Astrocyte of the hippocampus (primary cell): ENCODE results near the gene ARHGEF16.

Experiments used
- DNase-seq: peaks from one replicate; pipeline ENCODE4 v3.0.0; 2011; ENCODE audit warnings: low read depth, low spot score

ARHGEF16 gene

DNA sequence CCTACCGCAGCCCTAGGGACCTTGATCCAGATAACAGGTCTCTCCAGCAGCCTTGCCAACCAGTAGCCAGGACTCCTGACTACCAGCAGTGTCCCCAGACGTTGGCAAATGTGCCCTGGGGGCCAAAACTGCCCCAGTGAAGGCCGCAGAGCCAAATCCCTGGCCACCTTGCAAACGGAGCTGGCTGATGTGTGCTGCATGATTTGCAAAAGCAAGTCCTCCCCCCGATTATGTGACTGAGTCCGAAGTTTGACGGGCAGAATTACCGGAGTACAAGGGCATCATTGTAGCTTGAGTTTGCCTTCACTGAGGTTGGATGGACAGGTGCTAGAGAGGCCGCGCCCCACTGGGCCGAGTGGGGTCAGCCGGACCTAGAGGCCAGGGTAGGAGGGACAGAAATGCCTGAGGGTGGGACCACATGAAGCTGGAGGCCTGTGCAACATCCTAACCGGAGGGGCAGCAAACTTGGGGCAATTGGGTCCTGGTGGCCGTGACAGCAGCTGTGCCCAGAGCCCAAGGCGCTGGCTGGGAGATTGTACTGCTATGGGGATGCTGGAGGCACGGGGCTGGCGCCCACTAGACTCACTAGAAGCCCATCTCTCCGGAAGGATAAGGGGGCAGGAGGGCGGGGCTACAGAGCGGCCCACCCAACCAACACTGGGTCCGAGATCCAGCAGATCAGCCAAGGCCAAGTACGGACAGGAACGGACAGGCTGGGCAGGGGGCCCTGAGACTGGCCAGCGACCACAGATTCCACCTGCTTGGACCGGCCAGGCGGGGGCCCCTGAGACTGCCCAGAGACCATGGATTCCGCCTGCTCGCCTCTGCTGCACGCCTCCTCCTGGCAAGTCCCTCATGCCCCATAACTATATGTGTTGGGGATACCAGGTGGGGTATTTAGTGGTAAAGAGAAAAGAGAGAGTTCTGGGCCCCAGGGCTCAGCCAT, 2.8 kb downstream of the ARHGEF16 start:
- no peak for DNase-seq

DNA sequence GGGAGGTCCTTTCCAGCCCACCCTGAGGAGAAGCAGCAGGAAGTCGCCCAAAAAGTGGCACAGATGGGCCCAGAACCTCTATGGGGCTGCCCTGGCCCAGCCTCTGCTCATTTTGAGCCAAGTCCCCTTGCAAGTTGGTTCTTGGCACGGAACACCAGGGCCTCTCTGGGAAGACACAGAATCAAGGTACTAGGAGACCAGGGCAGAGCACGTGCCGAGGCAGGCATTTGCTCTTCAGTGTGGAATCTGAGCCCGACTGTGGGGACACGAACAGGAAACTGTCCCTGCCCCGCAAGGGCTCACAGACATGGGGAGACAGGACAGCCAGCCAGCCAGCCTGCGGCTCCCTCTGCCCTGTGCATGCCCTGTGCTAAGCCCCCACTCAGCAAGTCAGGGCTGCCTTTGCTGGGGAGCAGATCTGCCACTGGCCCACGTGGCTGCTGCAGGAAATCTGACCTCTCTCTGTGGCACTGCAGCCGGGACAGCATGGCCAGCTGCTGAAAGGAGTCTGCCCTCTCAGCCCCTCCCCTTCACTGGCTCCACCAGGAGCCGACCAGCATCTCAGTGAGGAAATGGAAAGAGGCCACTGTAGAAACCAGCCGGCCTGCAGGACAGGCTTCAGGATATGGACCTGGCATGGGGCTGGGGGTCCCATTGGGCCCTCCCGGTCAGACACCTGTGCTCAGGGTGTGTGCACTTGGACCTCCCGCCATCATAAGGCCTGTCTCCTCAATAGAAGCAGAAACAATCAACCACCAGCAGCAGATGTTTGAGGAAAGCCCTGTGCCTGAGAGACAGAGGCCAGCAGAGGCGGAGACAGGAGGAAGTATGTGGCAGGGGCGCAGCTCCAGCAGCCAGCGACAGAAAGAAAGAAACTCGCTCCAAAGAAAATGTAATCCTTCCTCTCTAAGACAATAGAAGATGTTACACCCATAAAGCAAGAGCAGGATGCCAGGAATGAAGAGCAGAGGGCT, 3.7 kb downstream of the ARHGEF16 start:
- DNase-seq: no peak

DNA sequence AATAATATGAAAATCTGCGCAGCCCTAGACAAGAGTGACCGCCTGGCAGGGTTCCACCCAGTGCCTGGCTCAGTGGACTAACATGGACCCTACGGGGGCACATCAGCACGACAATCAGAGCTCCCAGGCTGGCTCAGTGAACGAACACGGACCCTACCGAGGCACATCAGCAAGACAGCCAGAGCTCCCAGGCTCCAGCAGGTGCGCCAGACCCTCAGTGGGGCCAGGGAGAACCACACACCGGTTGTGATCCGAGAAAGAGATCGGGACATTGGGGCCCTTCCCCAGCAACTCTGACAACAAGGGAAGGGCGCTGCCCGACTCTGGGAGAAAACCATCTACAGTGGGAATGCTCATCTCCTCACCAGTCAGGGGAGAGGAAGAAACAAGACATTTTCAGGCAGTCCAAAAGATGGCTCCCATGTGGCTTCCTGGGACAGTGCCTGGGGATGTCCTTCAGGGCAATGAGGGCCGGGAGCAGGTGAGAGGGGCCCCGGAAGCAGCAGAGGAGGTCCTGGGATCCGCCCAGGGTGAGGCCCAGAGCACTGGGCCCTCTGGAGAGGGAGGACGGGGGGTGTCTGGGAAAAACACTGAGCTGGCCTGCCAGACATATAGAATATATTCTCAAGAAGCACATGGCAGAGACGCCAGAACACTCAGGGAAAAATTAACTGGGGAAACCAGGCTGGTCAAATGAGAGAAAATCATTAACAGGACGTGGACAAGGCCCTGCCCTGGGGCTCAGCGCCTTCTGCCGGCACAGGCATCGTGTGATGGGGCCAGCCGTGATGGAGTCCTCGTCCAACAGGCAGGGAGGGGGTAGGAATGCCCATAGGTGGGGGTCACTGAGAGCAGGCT, 4.8 kb downstream of the ARHGEF16 start:
- no peak for DNase-seq

DNA sequence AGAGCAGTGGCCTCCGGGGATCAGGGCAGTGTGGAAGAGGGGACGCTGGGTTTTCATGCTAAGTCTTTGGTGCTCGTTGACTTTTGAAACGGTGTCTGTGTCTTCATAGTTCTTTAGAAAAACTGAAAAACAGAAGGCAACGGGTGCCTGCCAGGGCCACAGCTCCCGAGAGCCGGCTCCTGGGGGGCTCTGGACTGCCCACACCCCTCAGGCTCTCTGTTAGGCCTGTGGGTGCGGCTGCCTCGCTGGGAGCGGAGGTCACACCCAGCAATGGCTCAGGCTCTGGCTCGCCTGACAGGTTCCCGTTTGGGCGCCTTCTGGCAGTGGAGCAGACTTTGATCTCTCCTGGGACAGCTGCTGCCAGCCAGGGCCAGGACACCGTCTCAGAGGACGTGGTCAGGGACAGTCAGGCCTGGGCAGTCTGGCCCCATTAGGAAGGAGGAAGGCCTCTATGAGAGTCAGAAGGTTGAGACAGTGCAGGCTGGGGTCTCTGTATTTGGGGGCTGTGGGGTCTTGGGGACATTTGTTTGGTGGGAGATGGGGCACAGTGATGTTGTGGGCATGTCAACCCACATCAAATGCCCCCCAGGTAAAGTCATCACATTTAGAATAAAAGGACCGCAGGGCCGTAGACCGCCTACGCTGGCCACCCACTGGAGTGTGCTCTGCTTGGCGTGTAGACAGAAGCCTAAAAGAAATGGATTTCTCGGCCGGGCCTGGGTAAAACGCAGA, 5.6 kb downstream of the ARHGEF16 start:
- DNase-seq: no peak

DNA sequence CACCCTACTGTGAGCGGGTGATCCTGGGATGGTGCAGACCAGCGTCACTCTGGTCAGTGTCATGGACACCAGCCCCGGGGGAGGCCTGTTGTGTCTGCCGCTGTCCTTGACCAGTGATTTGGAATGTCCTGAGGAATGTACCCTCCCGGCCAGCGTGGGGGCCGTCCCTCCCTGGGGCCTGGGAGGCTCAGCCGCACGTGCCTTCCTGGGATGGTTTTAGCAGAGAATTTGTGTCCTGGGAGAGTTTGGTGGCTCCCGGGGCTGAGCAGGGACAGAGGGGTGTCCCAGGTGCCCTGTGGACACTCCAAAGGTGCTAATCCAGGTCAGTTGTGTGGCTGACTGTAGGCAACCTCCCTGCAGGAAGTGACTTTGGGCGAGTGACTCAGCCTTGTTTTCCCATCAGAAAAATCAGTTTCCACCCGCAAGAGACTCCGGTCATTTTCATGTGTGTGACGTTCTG, 6.2 kb downstream of the ARHGEF16 start:
- peak; percentile 40 for DNase-seq

DNA sequence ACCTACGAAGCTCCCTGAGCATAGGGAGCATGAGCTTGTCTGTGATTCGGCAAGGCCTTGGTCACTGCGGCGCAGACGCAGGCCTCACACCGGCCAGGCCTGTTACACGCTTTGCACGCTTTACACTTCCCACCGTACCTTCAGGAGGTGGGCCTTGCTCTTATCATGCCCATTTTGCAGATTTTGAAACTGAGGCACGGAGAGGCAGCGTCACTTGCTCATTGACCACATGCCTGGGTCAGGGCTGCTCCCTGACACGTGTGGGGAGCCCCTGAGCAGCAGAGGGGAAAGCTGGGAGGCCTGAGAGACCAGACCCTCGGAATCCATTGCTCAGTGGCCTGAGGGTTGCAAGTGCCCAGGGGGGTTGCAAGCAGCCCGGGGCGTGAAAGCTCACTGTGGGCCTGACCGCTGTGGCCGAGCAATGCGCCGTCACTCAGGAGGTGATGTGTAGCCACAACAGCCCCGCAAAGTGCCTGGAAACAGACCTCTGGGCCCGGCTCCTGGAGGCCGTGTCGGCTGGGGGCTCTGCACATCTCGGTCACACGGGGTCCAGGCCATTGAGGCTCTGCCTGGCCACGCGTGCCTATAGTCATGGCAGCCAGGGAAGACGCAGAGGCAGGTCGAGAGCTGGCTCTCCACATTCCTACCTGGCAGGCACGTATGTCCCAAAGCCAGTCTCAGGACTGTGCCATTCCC, 6.9 kb downstream of the ARHGEF16 start:
- DNase-seq: no peak

DNA sequence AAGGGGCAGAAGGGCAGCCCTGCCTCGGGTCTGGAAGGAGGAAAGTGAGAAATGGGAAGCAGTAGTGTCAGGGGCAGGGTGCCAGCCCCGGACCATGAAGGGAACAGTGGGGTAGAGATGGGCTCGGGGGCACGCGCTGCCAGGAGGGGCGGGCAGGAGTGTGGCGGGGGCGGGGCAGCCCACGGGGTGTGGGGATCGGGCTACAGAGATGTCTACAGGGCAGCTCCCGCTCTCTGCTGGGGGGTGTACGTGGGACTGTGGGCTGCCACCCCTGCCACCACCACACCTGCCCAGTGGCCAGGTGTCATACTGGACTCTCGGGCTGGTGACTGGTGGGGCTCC, 7.4 kb downstream of the ARHGEF16 start:
- no peak for DNase-seq

DNA sequence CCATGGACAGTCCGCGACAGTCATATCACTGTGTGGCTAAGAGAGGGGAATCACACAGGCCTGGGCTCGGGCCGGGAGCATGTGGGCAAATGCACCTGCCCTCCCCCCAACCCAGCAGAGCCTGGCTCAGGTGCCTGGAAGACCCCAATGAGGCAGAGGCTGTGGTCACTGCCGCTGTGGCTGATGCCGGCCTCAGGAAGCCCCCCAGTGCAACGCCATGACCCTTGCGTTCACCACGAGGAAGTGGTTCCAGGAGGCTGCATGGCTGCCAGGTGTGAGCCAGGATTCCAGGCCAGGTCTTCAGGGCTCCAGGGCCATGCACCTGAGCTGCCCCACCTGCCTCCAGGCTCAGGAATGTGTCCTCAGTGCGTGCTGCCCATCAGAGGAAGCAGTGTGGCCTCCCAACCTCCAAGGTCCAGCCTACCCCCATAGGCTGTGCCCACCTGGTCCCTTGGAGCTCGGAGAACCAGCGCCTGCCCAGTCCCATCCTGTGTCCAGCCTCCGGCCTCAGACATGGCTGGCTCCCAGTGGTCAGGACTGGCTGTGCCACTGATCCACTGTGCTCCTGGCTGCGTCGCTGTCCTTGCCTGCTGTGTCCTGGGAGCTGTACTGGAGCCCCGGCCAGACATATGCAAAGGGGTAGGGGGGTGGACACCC, 8.0 kb downstream of the ARHGEF16 start:
- DNase-seq: no peak

DNA sequence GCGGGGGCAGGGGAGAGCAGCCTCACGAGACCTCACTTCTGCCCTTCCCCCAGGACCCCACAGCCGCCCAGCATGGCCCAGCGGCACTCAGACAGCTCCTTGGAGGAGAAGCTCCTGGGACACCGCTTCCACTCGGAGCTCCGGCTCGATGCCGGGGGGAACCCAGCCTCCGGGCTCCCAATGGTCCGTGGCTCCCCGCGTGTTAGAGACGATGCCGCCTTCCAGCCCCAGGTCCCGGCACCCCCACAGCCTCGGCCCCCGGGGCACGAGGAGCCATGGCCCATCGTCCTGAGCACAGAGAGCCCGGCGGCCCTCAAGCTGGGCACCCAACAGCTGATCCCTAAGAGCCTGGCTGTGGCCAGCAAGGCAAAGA, 8.5 kb downstream of the ARHGEF16 start:
- DNase-seq: no peak

DNA sequence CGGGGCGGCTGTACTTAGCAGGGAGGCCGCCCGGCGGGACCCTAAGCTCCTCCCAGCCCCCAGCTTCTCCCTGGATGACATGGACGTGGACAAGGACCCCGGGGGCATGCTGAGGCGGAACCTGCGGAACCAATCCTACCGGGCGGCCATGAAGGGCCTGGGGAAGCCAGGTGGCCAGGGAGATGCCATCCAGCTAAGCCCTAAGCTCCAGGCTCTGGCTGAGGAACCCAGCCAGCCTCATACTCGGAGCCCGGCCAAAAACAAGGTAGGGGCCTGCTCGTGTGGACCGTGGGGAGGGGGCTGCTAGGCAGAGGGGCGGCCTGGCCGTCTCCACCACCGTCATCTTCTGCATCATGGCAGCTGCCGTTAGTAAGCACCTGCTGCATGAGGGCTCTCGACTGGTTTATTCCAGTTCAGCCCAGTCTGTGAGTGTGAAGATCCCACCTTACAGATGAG, 9.0 kb downstream of the ARHGEF16 start:
- DNase-seq: no peak

DNA sequence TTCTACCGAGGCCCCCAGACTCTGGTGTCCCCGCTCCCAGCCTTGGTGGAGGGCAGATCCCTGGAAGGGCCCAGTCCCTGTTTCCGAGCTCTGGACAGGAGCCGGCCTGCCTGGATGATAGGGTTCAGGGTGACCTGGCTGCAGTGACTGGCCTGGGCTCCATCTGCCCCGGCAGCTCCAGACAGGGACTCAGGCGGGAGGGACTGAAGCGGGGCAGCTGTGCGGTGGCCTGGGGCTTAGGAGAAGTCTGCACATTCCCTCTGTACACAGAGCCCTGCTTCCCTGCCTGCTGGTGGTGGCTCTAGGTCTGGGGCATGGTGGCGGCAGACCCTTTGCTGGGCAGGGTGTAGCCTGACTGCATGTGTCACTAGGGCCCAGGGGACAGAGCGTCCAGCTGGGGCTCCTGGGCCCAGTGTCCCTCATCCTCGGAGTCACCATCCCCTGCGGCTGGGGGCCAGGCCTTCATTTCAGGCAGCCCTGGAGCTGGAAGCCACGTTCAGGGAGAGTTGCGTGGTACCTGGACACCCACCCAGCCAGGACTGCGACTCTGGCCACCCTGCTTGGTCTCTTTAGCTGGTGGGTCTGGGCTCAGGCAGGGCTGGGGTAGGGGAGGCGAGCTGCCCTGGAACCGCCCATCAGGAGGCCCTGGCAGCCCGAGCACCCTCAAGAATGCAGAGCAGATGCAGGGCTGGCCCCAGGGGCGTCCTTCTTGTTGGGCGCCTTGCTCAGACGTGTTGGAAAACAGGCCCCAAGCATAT, 9.6 kb downstream of the ARHGEF16 start:
- DNase-seq: no peak

DNA sequence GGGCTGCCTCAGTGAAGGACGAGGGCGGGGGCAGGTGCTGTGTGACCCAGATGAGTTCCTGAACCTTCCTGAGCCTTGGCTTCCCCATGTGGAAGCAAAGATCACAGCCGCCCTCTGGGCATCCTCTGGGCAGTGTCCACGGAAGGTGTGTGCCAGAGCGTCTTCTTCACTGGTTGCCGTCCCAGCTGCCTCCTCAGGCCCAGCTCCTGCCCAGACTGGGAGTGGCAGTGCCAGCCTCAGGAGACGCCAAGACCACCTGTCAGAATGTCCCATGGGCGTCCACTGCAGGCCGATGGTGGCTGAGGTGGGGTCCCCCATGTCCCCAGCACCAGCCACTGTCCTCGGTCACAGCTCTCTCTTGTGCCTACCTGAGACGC, 10.2 kb downstream of the ARHGEF16 start:
- no peak for DNase-seq

DNA sequence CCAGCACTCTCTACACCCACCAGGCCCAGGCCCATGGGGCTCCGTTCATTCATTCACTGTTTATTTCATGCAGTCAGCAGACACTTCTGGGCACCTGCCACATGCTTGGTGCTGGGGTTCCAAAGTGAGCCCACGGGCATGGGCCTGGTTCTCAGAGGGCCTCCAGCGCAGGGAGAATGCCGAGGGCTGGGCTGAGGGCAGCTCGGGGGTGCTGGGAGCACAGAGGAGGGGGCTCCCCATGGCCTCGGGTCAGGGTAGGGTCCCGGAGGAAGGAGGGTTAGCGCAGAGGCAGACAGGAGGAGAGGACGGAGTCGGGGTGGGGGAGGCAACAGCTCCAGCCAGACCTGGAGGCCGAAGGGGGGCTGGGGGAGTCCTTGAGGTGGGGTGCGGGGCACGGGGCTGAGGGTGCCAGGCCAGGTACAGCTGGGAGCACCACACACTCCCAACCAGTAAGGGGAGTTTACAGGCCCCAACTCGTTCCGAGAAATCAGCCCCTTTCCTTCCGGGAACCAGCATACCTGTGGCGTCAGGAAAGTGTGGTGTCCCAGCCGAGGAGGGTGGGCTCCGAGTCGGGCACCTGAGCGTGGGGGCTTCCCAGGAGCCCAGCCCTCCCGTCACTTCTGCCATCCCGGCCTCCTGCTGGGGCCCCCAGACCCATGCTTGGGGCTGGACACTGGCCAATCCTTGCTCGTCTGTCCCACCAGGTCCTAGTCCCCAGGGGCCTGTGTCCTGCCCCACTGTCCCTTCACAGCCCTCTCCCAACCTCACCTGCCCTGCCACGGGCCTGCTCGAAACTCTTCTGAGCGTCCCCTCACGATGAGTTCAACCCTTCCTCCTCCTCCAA, 10.8 kb downstream of the ARHGEF16 start:
- DNase-seq: no peak

DNA sequence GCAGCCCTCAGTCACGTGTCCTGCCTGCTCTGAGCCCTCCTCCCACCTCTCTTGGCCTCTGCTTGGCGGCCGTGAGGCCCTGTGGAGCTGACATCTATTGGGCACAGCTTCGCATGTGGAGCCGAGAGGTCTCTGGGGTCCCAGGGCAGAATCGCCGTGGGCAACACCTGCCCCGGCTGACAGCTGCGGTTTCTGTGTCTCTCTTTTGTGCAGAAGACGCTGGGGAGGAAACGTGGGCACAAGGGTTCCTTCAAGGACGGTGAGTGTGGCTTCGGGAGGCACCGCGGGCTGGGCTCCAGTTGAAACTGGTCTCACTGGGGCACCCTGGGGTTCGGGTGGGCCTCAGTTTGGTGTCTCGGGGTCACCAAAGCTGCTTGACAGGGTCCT, 11.5 kb downstream of the ARHGEF16 start:
- no peak for DNase-seq

DNA sequence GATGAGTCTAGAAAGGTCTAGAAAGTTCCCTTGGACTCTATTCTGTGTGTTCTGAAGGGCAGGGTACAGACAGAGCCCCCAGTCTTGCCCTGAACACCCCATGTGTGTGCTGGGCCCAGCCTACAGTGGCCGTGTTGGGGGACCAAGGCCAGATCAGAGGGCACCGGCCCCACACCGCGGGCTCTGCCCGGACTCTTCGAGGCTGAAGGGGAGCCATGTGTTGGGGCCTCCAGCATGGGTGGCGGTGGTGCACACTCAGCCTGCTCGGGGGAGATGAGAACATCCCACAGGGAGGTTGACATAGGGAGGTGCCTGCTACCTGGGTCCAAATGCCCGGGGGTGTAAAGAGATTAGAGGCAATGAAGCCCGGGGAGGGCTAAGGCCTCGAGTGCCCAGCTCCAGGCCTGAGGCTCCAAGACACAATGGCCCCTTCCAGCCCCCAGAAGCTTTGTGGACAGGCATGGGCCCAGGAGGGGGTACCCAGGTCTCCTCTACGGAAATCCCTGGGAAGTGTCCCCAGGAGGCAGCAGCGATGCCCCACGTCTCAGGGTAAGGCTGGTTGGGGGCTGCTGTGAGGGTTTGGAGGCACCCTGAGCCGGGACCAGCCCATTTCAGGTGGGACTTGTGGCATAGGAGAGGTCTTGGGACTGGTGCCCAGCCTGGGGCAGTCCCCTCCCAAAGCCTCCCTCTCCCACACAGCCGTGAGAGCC, 12.1 kb downstream of the ARHGEF16 start:
- no peak for DNase-seq

DNA sequence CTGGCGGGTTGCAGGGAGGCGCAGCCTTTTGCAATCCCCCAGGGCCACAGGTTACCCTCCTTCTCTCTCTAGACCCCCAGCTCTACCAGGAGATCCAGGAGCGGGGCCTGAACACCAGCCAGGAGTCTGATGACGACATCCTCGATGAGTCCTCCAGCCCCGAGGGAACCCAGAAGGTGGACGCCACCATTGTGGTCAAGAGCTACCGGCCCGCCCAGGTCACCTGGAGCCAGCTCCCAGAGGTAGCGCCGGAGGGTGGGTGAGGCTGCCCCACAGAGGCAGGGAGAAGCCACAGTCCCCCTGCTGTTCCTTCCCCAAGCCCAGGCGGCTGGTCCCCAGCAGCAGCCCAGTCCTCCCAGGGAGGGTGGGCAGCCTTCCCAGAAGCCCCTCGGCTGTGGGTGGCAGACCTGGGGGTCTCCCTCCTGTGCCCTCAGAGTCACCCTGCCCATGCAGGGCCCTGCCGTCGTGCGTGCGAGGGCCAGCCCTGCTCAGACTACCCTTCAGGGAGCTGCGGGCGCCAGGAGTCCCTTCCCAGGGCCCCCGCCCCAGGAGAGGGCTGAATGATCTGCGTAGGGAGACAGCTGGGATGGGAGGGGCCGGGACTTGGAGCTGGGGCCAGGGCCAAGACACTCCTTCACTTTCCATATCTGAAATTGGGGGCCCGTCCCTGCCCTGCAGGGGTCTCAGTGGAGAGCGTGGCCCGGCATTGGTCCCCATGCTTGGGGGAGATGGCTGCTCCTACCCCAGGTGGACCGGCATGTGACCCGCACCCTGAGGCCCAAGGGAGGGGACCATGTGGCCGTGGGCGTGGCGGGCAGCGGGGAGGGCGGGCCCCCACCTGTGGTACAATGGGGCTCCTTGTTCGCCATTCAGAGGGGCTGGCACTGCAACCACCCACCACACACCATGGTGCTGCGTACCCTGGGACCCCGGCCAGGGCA, 12.9 kb downstream of the ARHGEF16 start:
- no peak for DNase-seq
